CD14-positive monocyte (primary cell): Measurements from ENCODE around the gene OLIG2. TPM values are rescaled to one million over a fixed set of nuclear protein-coding genes. Genes with fewer than 3 reads are reported as not detected.

Source experiments
- DNase-seq, 3 donors: peaks; one replicate each; pipeline ENCODE4 v3.0.0-alpha.2; 2011 to 2022
- H2AFZ ChIP-seq: 2 replicates; pipeline ENCODE4 v1.6.0; 2012; ENCODE audit warnings: mild to moderate bottlenecking, low read depth, low read length, inconsistent platforms; ENCODE audit not compliant: insufficient read depth, poor library complexity, severe bottlenecking
- H3K27ac ChIP-seq, 2 donors: 1 replicate in 1 of 2; 2 replicates in 1 of 2; pipeline ENCODE4 v1.5.1; 2012 to 2013; ENCODE audit warnings: low read length in 2 of 2, control low read depth in 1 of 2, inconsistent platforms in 1 of 2, low read depth in 1 of 2, mild to moderate bottlenecking in 1 of 2
- H3K27me3 ChIP-seq, 2 donors: one replicate each; pipeline versions ENCODE4 v1.6.0 to v1.6.1; 2011 to 2013; ENCODE audit warnings: low read length in 2 of 2; ENCODE audit not compliant: control insufficient read depth in 2 of 2, insufficient read depth in 2 of 2
- H3K36me3 ChIP-seq, 2 donors: replicated peaks in 1 of 2; 1 replicate in 1 of 2; 2 replicates in 1 of 2; pipeline versions ENCODE4 v1.5.1 to v1.6.1; 2012 to 2013; ENCODE audit warnings: low read length in 2 of 2, control low read depth in 1 of 2, inconsistent platforms in 1 of 2, mild to moderate bottlenecking in 1 of 2; ENCODE audit not compliant: insufficient read depth in 2 of 2, control insufficient read depth in 1 of 2
- H3K4me1 ChIP-seq, 2 donors: 1 replicate in 1 of 2; 2 replicates in 1 of 2; pipeline versions ENCODE4 v1.5.1 to v1.6.1; 2012 to 2013; ENCODE audit warnings: low read length in 2 of 2, control low read depth in 1 of 2, inconsistent platforms in 1 of 2, mild to moderate bottlenecking in 1 of 2, moderate library complexity in 1 of 2; ENCODE audit not compliant: insufficient read depth in 2 of 2, control insufficient read depth in 1 of 2
- H3K4me2 ChIP-seq: replicated peaks from 2 replicates; pipeline ENCODE3; 2012; ENCODE audit warnings: low read length, moderate library complexity, mild to moderate bottlenecking; ENCODE audit not compliant: poor library complexity, severe bottlenecking; ENCODE audit errors: extremely low read depth
- H3K4me3 ChIP-seq, 3 experiments: fragments of 200-600 bp in 1 of 3; sonication (generic) in 1 of 3; replicated peaks in 1 of 3; 1 replicate in 2 of 3; 2 replicates in 1 of 3; pipeline ENCODE4 v1.5.1; 2011 to 2013; ENCODE audit warnings: low read length in 3 of 3, mild to moderate bottlenecking in 3 of 3, control low read depth in 2 of 3, low read depth in 2 of 3, inconsistent platforms in 1 of 3, moderate library complexity in 1 of 3
- H3K79me2 ChIP-seq: 2 replicates; pipeline ENCODE4 v1.6.0; 2012; ENCODE audit warnings: mild to moderate bottlenecking, control low read depth, inconsistent platforms, low read length, moderate library complexity; ENCODE audit not compliant: insufficient read depth
- H3K9ac ChIP-seq: 2 replicates; pipeline ENCODE4 v1.6.0; 2017; ENCODE audit warnings: low read length, mild to moderate bottlenecking; ENCODE audit not compliant: insufficient read depth, poor library complexity, severe bottlenecking
- H3K9me3 ChIP-seq, 2 donors: replicated peaks in 1 of 2; 1 replicate in 1 of 2; 2 replicates in 1 of 2; pipeline versions ENCODE4 v1.5.1 to v1.6.1; 2012 to 2013; ENCODE audit warnings: low read length in 2 of 2, control low read depth in 1 of 2; ENCODE audit not compliant: control insufficient read depth in 1 of 2, insufficient read depth in 1 of 2
- H4K20me1 ChIP-seq: 2 replicates; pipeline ENCODE4 v1.6.0; 2012; ENCODE audit warnings: mild to moderate bottlenecking, low read length, control low read depth, moderate library complexity; ENCODE audit not compliant: insufficient read depth
- H3K27ac Mint-ChIP-seq, 7 donors: one replicate each; pipeline ENCODE4 v1.8.0; 2020; ENCODE audit warnings: mild to moderate bottlenecking in 7 of 7, mixed read lengths in 7 of 7, moderate library complexity in 6 of 7, inconsistent platforms in 2 of 7
- H3K27me3 Mint-ChIP-seq, 3 donors: one replicate each; pipeline ENCODE4 v1.8.0; 2021 to 2022; ENCODE audit warnings: low read depth in 3 of 3, mild to moderate bottlenecking in 3 of 3, mixed read lengths in 3 of 3, moderate library complexity in 3 of 3, inconsistent platforms in 1 of 3
- H3K36me3 Mint-ChIP-seq, 2 donors: one replicate each; pipeline ENCODE4 v1.8.0; 2020; ENCODE audit warnings: mixed read lengths in 2 of 2, inconsistent platforms in 1 of 2, mild to moderate bottlenecking in 1 of 2
- H3K4me1 Mint-ChIP-seq: one replicate; pipeline ENCODE4 v1.8.0; 2020; ENCODE audit warnings: mild to moderate bottlenecking, mixed read lengths
- H3K4me3 Mint-ChIP-seq, 2 donors: one replicate each; pipeline ENCODE4 v1.8.0; 2020; ENCODE audit warnings: mild to moderate bottlenecking in 2 of 2, mixed read lengths in 2 of 2, moderate library complexity in 1 of 2
- H3K9me3 Mint-ChIP-seq, 7 donors: one replicate each; pipeline ENCODE4 v1.8.0; 2020 to 2022; ENCODE audit warnings: mixed read lengths in 7 of 7, mild to moderate bottlenecking in 6 of 7, moderate library complexity in 6 of 7, inconsistent platforms in 2 of 7
- WGBS: methylation state at CpG from one replicate; pipeline ENCODE4 v1.1.5; 2013; ENCODE audit warnings: missing lambda C conversion rate; ENCODE audit not compliant: insufficient coverage; 5-methylcytosine and 5-hydroxymethylcytosine counted together
- intact Hi-C, 2 donors: fragments of 100-400 bp; cut with micrococcal nuclease; formaldehyde crosslinking; loops; one replicate each; pipeline versions ENCODE4 v1.15.0 to v1.15.1; 2023
- polyA plus RNA-seq, 3 donors: library from polyadenylated mRNA; depleted of rRNA in 1 of 3; unstranded in 2 of 3; stranded (reverse) in 1 of 3; fragments of 300-500 nt in 2 of 3; fragments of >200 nt in 1 of 3; fragmentation: Illumina TruSeq in 2 of 3; gene quantifications; 1 replicate in 2 of 3; 2 replicates in 1 of 3; pipeline ENCODE4 v1.2.3, GENCODE V29; 2012 to 2021
- TF ChIP-seq, protein P1 (sequence below): fragments of 200-600 bp; IDR thresholded peaks from one replicate; pipeline ENCODE4 v1.8.0; 2022; ENCODE audit warnings: antibody characterized with exemption, mild to moderate bottlenecking

The OLIG2 gene
- polyA plus RNA-seq, 3 donors = 0.20 TPM; not detected in 2

DNA sequence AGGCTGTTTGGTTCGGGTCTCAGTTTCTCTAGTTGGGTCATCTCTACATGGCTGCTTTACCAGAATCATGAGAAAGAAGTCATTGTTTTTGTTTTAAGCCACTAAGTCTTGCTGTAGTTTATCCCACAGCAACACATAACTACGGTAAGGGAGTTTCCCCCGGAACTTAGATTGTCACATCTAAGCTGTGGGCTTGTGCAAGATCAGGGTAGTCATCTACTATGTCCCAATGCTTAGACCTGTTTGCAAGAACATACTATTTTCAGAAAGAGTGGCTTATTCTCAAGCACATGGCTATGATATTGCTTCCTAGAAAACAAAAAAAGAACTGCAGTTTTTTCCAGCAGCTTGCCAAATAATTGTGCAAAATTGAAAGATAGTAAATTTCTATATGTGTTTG, 18.0 kb upstream of the OLIG2 start:
- intact Hi-C loops = loop anchor here in 1 of 2 donors (10.0 kb wide), 1 partner anchor 197 kb away; no protein-coding TSS in a partner anchor
- Mint-ChIP-seq H3K27ac (peak overlapping the region; percentile 96 to 100 (median 98)), H3K36me3 (peaks cover 21 to 25% of the 10 kb centered on the region in 2 donors), H3K4me3 (peak overlapping the region; percentile 43 to 80), H3K9me3 (peaks cover 0 to 15% (median 6%) of the 10 kb centered on the region in 7 donors), H3K4me1 (peaks cover 77% of the 10 kb centered on the region), H3K27me3 (peaks cover 0 to 3% (median under 1%) of the 10 kb centered on the region in 3 donors)
- H3K27me3 ChIP-seq = no peaks in the 10 kb centered on the region
- no peaks in the 10 kb centered on the region for H4K20me1 ChIP-seq
- TF ChIP-seq, protein P1, sequence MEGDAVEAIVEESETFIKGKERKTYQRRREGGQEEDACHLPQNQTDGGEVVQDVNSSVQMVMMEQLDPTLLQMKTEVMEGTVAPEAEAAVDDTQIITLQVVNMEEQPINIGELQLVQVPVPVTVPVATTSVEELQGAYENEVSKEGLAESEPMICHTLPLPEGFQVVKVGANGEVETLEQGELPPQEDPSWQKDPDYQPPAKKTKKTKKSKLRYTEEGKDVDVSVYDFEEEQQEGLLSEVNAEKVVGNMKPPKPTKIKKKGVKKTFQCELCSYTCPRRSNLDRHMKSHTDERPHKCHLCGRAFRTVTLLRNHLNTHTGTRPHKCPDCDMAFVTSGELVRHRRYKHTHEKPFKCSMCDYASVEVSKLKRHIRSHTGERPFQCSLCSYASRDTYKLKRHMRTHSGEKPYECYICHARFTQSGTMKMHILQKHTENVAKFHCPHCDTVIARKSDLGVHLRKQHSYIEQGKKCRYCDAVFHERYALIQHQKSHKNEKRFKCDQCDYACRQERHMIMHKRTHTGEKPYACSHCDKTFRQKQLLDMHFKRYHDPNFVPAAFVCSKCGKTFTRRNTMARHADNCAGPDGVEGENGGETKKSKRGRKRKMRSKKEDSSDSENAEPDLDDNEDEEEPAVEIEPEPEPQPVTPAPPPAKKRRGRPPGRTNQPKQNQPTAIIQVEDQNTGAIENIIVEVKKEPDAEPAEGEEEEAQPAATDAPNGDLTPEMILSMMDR = no peak
- peak overlapping the region; percentile 97 to 99 for H3K27ac ChIP-seq
- H3K4me3 ChIP-seq = peak overlapping the region in 1 of 3 experiments; percentile 46
- WGBS = no CpG with 5 or more reads among the region's 3 CpGs
- H3K9ac ChIP-seq = peak overlapping the region; percentile 63
- H3K4me1 ChIP-seq = peaks cover 64 to 71% of the 10 kb centered on the region in 2 donors
- no peaks in the 10 kb centered on the region for H3K9me3 ChIP-seq
- peak overlapping the region; percentile 35 for H3K4me2 ChIP-seq
- H3K36me3 ChIP-seq = no peaks in the 10 kb centered on the region
- peak overlapping the region; percentile 32 for H2AFZ ChIP-seq
- H3K79me2 ChIP-seq = no peaks in the 10 kb centered on the region
- peak; percentile 95 to 99 (median 98) for DNase-seq

DNA sequence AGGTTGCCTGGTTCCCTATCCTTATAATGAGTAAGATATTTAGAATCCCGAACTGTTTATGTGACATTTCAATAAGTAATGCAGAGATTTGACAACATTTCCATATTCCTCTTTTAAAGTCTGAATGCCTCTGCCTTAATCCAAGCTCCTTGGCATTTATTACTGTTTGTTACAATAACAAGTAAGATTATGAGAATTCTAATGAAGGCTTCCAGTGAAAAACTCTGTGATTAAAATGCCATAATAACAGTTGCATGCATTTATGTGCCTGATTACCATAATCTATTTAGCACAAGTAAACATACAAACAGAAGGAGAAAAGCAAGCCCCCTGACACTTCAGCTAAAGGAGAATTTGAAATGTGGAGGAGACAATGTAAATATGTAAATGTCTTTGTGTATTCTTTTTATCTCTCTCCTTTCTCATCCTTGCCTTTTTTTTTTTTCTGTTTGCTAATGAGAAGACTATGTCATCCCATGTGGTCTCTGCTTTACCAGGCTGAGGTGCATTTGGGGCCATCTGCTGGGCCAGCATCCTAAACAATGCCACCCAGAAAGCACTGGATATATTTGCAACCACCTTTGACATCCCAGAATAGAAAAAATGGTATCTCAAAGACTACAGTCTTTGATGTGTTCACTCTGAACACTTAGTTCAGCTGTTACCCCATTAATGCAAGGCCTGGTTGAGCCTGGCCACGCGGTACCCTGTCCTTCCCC, 17.2 kb upstream of the OLIG2 start:
- H3K36me3 Mint-ChIP-seq = peaks cover 24 to 28% of the 10 kb centered on the region in 2 donors
- H3K79me2 ChIP-seq = no peaks in the 10 kb centered on the region
- H3K4me3 Mint-ChIP-seq = peak overlapping the region in 1 of 2 donors; percentile 26
- peak overlapping the region; percentile 70 to 99 for H3K27ac ChIP-seq
- H3K36me3 ChIP-seq = no peaks in the 10 kb centered on the region
- peak overlapping the region in 1 of 3 experiments; percentile 4 for H3K4me3 ChIP-seq
- DNase-seq = no peak
- peak overlapping the region; percentile 48 for H3K9ac ChIP-seq
- no peaks in the 10 kb centered on the region for H3K9me3 ChIP-seq
- peak overlapping the region; percentile 96 to 100 (median 98) for H3K27ac Mint-ChIP-seq
- H3K4me1 Mint-ChIP-seq = peaks cover 78% of the 10 kb centered on the region
- H2AFZ ChIP-seq = no peak overlapping the region
- peaks cover 64 to 71% of the 10 kb centered on the region in 2 donors for H3K4me1 ChIP-seq
- H3K9me3 Mint-ChIP-seq = peaks cover 0 to 15% (median 6%) of the 10 kb centered on the region in 7 donors
- 60% methylated on average over 2 of the region's 3 CpGs for WGBS
- H3K27me3 Mint-ChIP-seq = peaks cover 0 to 3% (median 3%) of the 10 kb centered on the region in 3 donors
- TF ChIP-seq, protein P1 = no peak
- H3K27me3 ChIP-seq = no peaks in the 10 kb centered on the region
- no peaks in the 10 kb centered on the region for H4K20me1 ChIP-seq
- intact Hi-C loops = loop anchor here in 1 of 2 donors (10.0 kb wide), 1 partner anchor 196 kb away; no protein-coding TSS in a partner anchor
- peak overlapping the region; percentile 20 for H3K4me2 ChIP-seq
